ENCODE data around the gene EREG. TPM values are rescaled to one million over a fixed set of nuclear protein-coding genes. Genes with fewer than 3 reads are reported as not detected.
A peak's percentile ranks its signal among the peaks of the same experiment; 100 is the strongest.

Gene EREG
- total RNA-seq, 2 donors from 2014 or later = 0.11 TPM; not detected in 1

DNA sequence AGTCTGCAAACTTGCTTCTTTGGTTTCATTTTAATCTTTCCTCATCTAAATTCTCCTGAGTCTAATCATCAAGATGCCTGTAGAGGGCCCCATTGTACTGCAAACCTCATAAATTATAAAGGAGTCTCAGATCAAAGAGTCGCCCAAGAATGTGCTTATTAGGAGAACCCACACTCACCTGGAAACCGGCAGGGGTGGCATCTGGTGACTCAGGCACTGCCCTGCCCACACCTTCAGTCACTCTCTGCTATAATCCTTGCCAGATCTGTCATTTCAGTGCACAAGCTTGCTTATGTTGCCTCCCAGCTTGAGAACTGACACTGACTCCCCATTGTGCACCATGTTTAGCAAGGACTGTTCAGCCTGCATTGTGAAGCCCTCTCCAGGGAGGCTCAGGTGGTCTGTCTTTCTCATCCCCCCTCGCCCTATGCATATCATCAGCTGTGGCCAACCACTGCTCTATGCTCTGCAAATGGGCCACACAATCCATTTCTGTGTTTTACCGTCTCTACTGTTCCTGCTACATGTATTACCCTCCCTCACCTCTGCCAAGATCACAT lies 44.3 kb upstream of the EREG start:
- H3K27me3 ChIP-seq (ENCODE audit: control insufficient read depth, insufficient read depth, low read length, poor library complexity, severe bottlenecking) = peaks cover 9% of the 10 kb centered on the region
- no peak overlapping the region for H3K4me3 ChIP-seq (ENCODE audit: low read length)
- 39 to 48% methylated on average over 4 of the region's 4 CpGs for WGBS, 2 experiments (ENCODE audit: insufficient coverage in 1 of 2, insufficient read length in 1 of 2)
- Mint-ChIP-seq H3K36me3 (ENCODE audit: low read depth) (no peaks in the 10 kb centered on the region), H3K27ac (peak overlapping the region; percentile 19), H3K9me3 (no peaks in the 10 kb centered on the region), H3K4me1 (peaks cover 14% of the 10 kb centered on the region), H3K27me3 (ENCODE audit: insufficient read depth) (no peaks in the 10 kb centered on the region), H3K4me3 (no peak overlapping the region)
- no peaks in the 10 kb centered on the region for H3K36me3 ChIP-seq (ENCODE audit: control insufficient read depth, insufficient read depth, low read length)
- peak; percentile 84 for DNase-seq
- no peaks in the 10 kb centered on the region for H3K9me3 ChIP-seq (ENCODE audit: control insufficient read depth, low read length)
- no peaks in the 10 kb centered on the region for H3K4me1 ChIP-seq (ENCODE audit: control insufficient read depth, insufficient read depth, low read length)
- H3K27ac ChIP-seq (ENCODE audit: low read depth, low read length) = no peak overlapping the region
- peak; percentile 81 for TF ChIP-seq CTCF (conservative IDR thresholded peaks at IDR 0.05)
- H3K9ac ChIP-seq (ENCODE audit: extremely low read depth, low read length, poor library complexity, severe bottlenecking) = no peak overlapping the region

DNA sequence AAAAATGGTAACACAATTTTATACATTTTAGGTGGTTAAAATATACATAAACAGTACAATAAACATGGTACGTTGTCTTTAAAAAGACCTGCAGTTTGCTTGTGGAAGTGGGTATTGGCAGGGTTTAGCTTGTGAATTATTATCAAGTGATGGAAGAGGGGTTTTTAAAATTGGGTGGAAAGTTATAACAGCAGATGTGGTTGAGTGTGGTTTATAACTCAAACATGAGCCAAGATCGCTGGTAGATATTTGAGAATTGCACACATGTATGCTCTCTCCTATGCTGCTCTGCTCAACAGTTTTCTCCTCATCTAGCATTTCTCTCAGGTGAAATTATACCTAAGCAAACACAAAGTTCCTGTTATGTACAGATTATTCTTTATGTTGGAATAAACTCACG lies 42.6 kb upstream of the EREG start:
- peaks cover 14% of the 10 kb centered on the region for H3K4me1 Mint-ChIP-seq
- Histone ChIP-seq H3K4me3 (ENCODE audit: low read length) (no peak overlapping the region), H3K27ac (ENCODE audit: low read depth, low read length) (no peak overlapping the region), H3K4me1 (ENCODE audit: control insufficient read depth, insufficient read depth, low read length) (no peaks in the 10 kb centered on the region), H3K27me3 (ENCODE audit: control insufficient read depth, insufficient read depth, low read length, poor library complexity, severe bottlenecking) (peaks cover 9% of the 10 kb centered on the region), H3K9me3 (ENCODE audit: control insufficient read depth, low read length) (no peaks in the 10 kb centered on the region), H3K9ac (ENCODE audit: extremely low read depth, low read length, poor library complexity, severe bottlenecking) (no peak overlapping the region), H3K36me3 (ENCODE audit: control insufficient read depth, insufficient read depth, low read length) (no peaks in the 10 kb centered on the region)
- no peaks in the 10 kb centered on the region for H3K27me3 Mint-ChIP-seq (ENCODE audit: insufficient read depth)
- H3K36me3 Mint-ChIP-seq (ENCODE audit: low read depth) = no peaks in the 10 kb centered on the region
- no peak for TF ChIP-seq CTCF (conservative IDR thresholded peaks at IDR 0.05)
- no peak overlapping the region for H3K27ac Mint-ChIP-seq
- H3K9me3 Mint-ChIP-seq = no peaks in the 10 kb centered on the region
- no peak overlapping the region for H3K4me3 Mint-ChIP-seq
- no peak for DNase-seq
- WGBS, 2 experiments (ENCODE audit: insufficient coverage in 1 of 2, insufficient read length in 1 of 2) = 88% methylated on average over 3 of the region's 3 CpGs; no CpG with 5 or more reads in 1 of the 2 experiments

DNA sequence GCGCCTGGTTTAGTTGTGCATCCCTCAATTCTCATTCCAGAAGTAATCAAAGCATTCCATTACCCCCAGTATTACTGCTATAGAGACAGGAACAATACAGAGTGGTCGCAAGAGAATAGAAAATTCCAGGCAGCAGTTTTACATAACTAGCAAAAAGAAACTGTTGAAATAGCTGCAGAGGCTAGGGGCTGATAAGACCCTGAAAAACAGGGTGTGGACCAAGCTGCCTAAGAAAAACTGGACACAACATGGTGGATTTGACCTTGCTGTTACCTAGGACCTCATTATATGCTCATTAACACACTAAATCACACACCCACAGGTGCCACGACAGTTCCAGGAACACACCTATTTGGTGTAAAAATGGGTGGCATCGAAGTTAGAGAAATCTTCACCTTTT lies 41.3 kb upstream of the EREG start:
- no peak for DNase-seq
- 90 to 94% methylated on average over 4 of the region's 4 CpGs for whole genome bisulfite sequencing, 2 experiments (ENCODE audit: insufficient coverage in 1 of 2, insufficient read length in 1 of 2)
- no peak overlapping the region for H3K9ac ChIP-seq (ENCODE audit: extremely low read depth, low read length, poor library complexity, severe bottlenecking)
- H3K9me3 ChIP-seq (ENCODE audit: control insufficient read depth, low read length) = no peaks in the 10 kb centered on the region
- no peaks in the 10 kb centered on the region for H3K4me1 ChIP-seq (ENCODE audit: control insufficient read depth, insufficient read depth, low read length)
- no peak overlapping the region for H3K27ac ChIP-seq (ENCODE audit: low read depth, low read length)
- H3K27me3 ChIP-seq (ENCODE audit: control insufficient read depth, insufficient read depth, low read length, poor library complexity, severe bottlenecking) = peaks cover 9% of the 10 kb centered on the region
- no peaks in the 10 kb centered on the region for H3K27me3 Mint-ChIP-seq (ENCODE audit: insufficient read depth)
- no peaks in the 10 kb centered on the region for H3K36me3 ChIP-seq (ENCODE audit: control insufficient read depth, insufficient read depth, low read length)
- H3K36me3 Mint-ChIP-seq (ENCODE audit: low read depth) = no peaks in the 10 kb centered on the region
- H3K4me1 Mint-ChIP-seq = peaks cover 14% of the 10 kb centered on the region
- no peak overlapping the region for H3K27ac Mint-ChIP-seq
- H3K4me3 Mint-ChIP-seq = no peak overlapping the region
- TF ChIP-seq CTCF (conservative IDR thresholded peaks at IDR 0.05) = no peak
- H3K4me3 ChIP-seq (ENCODE audit: low read length) = no peak overlapping the region
- H3K9me3 Mint-ChIP-seq = no peaks in the 10 kb centered on the region

Measured in endodermal cell (in vitro differentiated cells).